Right hindlimb (tissue), 1 donor: Measurements from ENCODE around the gene WNT5B.
A peak's percentile ranks its signal among the peaks of the same experiment; 100 is the strongest.

Experiments
- DNase-seq: peaks from one replicate; pipeline ENCODE4 v3.0.0-alpha.2; 2018

Gene WNT5B

DNA sequence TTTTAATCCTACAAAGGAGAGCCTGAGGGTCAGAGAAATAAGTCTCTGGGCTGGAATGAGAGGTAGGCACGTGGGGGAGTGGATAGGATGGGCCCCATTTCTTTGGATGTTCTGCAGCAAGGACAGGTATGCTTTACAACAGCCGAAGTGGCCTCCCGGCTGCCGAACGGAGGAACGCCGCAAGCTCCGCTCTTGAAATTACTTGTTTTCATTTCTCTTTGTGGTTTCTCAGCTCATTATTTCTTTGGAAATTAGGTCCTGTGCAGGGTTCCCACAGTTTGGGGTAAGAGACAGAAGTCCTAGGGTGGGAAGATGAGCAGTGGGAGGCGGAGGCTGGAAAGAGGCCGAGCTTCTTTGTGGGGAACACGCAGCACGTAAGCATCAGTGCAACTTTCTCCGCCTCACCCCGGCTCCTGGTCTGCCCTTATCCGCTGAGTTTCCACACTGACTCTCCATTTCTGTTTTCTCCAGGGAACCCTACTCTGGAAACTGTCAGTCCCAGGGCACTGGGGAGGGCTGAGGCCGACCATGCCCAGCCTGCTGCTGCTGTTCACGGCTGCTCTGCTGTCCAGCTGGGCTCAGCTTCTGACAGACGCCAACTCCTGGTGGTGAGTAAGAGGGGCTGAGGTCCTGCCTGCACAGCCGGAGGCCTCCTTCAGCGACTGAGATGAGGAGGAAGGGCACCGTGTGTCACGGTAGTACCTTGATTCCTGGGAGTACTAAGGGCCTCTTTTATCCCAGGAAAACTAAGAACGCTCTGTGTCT is 2.0 kb downstream of the WNT5B start:
- peak; percentile 37 for DNase-seq

DNA sequence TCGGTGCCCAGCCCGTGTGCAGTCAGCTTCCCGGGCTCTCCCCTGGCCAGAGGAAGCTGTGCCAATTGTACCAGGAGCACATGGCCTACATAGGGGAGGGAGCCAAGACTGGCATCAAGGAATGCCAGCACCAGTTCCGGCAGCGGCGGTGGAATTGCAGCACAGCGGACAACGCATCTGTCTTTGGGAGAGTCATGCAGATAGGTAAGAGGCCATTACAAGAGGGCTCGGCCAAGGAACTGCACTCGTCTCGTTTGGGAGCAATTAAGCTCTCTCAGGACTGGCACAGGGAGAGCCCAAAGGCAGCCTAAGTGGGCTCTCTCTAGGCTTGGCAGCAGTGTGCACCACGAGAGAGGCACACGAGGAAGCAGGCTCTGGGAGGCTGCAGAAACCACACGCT is 3.7 kb downstream of the WNT5B start:
- no peak for DNase-seq

DNA sequence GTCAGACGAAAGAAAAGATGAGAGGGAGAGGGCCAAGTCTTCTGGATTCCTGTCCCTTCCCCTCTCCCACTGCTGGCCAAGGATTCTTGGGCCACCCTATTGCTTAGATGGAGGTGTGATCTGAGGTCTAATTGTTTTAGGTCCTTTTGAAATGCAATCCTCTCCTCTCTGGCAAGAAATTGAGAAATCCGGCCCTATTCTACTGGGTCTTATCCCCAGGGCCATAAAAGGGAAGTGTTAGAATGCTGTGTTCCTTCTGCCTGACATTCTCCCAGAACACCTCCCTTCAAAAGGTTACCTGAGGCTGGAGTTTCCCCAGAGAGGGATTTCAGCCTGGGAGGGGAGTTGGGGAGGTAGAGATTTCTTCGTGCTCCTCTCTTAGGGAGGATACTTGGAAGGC is 4.4 kb downstream of the WNT5B start:
- DNase-seq: no peak

DNA sequence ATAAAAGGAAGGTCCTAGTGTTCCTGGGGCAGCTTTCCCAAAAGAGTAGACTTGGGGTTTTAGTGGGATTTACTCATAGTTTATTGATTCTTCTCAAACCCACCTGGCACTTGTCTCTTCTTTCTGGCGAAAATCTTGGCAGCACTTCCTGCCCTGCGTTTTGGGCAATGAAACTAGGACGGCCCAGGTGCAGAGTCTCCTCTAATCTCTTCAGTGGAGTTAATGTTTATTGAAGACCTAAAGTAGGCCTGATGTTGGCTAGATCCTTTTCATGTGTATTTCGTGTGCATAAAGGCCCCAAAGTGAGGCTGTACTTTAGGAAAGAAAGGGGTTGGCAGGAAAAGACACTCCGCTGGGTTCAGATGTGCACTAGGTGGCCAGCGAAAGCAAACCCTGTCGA is 5.1 kb downstream of the WNT5B start:
- DNase-seq: no peak

DNA sequence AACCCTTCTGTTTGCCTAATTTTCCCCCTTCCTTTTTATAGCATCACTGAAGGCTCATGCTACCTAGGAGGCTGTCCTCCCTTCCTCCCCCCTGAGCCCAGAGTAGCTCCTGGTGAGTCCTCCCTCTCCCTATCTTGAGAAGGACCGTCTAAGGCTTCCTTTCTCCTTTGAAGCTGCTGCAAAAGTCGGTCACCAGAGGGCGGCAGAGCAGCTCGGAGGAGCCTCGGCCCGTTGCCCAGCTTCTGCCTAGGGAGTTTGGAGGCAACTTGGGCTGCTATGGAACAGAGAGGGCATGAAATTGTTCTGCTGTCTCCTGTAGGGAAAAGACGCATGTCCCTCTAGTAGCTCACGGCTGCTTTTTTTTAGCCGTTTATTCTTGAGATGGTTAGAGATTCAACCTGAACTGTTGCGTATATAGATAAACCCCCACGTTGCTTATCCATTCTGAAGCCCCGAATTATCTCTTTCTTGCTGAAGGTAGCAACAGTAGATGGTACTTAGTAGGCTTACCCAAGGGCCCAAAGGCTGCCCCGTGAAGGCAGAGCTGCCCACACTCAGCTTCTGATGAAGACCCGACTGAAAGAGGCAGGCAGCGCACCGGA is 5.7 kb downstream of the WNT5B start:
- DNase-seq: peak; percentile 80

DNA sequence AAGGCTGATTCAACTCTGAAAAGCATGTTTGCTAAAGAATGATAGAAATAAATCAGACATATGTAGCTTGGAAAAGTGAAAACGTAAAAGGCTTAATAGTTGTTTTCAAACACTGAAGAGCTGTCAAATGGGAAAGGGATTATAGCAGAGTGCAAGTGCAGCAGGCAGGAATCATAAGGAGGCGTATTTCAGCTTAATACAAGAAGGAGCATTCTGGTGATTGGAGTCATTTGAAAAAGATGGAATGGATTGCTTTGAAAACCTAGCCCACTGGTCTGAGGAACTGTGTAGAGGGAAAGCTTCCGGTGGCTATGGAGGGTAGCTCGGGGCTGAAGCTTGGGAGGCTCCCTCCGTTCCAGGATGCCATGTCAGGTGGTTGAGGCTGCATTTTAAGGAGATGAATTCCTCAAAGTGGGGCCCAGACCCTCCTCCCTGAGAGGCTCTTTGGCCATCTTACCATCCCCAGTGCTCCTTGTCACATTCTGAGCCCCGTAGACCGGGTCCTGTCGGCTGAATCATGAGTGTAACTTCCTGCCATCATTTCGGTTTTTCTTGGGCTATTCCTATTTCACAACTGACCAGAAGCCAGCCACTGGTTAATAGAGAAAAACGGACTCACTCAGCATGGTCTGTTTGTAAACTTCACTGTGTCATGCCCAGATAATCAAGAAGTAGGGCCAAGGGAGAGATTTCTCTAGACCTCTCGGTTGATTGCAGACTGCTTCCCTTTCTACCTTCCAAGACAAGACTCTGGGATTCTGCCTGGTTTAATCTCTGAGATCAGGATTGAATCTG is 6.5 kb downstream of the WNT5B start:
- DNase-seq: no peak

DNA sequence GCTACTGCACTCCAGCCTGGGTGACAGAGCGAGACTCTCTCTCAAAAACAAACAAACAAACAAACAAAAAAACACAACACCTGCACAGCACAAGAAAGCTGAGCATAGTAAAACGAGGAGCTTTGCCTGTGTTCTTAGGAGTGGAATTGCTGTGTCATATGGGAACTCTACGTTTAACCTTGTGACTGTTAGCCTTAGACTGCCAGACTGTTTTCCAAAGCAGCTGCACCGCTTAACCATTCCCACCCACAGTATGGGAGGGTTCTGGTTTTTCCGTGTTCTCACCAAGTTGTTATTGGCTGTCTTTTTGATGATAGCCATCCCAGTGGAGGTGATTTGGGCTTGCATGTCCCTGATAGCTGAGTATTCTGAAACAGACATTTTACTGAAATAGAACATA is 9.2 kb downstream of the WNT5B start:
- no peak for DNase-seq

DNA sequence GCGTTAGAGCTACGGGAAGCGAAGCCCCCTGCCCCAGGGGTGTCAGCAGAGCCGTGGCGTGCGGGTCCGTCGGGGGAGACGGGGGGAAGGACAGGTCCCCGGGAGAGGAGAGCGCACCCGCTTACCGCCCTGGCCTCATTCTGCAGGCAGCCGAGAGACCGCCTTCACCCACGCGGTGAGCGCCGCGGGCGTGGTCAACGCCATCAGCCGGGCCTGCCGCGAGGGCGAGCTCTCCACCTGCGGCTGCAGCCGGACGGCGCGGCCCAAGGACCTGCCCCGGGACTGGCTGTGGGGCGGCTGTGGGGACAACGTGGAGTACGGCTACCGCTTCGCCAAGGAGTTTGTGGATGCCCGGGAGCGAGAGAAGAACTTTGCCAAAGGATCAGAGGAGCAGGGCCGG is 10.5 kb downstream of the WNT5B start:
- no peak for DNase-seq

DNA sequence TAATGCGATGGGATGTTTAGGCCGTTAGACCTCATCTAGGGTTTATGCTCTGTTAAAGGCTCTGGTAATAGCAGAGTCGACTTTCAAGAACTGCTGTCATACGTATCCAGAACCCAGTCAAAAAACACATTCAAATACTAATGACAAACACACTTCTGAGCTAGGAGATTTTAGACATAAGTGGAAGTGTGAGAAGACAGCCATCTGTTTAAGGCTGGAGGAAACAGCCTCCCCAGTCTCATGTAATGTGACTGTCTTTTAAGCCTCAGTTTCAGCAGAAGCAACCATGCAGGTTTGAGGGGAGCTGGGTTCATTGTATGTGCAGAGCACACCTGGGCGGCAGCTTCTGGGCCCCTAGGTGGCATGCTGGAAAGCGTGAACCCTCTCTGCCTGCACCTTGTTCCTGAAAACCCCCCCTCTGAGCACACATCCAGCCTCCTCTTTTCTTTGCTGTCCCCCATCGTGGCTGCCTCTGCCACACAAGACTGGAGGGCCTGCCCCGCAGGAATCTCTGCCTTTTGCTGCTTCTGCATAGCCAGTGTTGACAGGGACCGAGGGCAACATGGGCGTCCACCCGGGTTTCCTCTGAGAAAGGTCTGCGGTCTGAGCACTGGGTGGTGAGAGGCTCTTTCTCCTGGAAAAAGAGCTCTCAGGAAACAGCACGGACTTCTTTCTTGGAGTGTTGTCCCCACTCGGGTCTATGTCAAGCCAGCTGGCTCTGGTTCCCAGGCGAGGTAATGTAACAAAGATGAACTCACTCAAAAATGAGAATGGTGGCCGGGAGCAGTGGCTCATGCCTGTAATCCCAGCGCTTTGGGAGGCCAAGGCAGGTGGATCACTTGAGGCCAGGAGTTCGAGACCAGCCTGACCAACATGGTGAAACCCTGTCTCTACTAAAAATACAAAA is 11.6 kb downstream of the WNT5B start:
- peak; percentile 44 for DNase-seq

DNA sequence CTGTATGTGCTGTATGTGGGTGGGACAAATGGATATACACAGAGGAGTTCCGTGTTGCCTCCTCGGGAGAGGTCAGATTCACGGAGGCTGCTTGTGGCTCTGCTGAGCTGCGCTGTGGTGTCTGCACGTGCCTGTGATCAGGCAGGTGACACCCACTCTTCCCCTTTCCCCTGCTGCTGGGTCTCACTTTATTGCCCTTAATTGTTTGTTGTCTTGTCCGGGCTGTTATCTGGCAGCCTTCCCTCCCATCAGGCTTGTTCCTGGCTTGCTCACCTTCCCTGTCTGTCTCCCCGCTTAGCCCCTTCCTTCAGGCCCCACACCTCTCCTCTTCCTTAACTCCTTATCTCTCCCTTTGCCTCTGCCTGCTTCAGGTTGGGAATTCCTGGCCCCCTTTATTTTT is 13.5 kb downstream of the WNT5B start:
- DNase-seq: no peak

DNA sequence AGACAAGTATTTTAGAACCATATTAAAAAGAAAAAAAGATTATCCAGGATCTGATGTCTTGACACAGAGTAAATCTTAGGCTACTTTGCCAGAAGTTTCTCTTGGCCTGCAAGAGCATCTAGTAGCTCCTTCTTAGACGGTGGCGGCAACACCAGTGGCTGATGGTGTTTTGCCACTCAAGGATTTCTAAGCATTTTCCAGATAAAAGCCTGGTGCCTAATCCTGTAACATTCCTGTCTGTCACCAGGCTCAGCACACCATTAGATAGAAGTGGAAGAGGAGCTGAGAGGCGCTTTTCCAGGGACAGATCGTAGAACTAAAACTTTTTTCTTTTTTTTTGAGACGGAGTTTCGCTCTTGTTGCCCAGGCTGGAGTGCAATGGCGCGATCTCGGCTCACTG is 14.0 kb downstream of the WNT5B start:
- no peak for DNase-seq

DNA sequence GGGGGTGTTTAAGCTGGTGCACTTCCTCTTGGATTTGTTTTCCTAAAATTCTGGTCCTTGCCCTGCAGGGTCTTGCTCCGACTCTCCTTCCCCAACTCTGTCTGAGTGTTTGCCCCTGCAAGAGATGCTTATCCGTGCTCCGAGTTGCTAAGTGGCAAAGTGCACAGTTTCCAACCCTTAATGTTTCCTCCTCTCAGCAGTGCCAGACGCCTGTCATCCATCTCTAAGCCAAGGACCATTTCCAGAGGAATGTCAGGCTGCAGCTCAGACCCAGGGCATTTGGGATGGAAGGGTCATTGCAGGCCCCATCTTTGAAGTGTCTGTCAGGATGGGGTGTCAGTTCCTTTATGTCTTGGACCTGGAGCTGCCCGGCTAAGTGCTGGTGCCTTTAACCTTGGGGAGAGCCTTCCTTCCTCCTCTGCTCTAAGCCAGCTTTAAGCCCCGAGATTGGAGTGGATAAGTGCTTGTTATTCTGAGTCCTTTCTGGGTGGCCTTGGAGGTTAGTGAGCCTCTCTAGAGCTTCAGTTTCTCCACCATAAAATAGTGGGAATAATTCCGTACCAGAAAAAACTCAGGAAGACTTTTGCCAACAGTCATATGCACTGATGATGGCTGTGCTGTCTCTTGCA is 15.0 kb downstream of the WNT5B start:
- no peak for DNase-seq

DNA sequence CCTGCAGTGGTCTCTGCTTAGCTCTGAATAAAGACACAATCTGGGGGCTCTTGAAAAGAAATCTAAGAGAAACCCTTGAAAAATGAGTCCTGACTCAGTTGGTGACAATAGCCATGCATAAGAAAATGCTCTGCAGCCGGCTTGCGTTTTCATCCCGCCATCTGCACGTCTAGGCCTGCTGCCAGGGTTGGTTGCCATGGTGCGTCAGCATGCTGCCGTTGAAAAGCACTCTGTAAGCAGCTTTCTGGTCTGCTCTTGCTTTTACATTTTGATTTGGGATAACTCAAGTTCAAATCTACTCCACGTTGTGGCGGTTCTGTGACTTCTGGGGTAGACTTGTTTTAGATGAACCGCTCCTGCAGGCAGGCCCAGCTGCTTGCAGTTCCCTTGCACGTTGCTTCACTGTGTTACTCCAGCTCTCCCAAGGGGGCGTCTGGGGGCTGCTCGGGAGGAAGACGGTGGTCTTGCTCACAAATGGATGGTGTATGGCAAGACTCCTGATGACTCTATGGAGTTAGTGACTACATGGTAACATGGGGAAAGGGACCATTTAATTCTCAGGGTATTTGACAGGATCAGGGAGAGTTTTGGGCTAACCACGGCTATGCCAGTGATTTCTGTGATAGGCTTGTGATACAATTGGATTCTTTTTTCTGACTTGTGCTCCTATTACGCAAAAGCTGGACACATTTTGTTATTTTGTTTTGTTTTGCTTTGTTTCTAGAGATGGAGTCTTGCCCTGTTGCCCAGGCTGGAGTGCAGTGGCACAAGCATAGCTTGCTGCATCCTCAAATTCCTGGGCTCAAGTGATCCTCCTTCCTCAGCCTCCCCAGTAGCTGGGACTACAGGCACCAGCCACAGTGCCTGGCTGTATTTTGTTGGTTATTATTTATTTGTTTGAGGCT is 15.8 kb downstream of the WNT5B start:
- DNase-seq: peak; percentile 92

DNA sequence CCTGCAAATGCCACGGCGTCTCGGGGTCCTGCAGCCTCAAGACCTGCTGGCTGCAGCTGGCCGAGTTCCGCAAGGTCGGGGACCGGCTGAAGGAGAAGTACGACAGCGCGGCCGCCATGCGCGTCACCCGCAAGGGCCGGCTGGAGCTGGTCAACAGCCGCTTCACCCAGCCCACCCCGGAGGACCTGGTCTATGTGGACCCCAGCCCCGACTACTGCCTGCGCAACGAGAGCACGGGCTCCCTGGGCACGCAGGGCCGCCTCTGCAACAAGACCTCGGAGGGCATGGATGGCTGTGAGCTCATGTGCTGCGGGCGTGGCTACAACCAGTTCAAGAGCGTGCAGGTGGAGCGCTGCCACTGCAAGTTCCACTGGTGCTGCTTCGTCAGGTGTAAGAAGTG is 16.8 kb downstream of the WNT5B start:
- DNase-seq: no peak

DNA sequence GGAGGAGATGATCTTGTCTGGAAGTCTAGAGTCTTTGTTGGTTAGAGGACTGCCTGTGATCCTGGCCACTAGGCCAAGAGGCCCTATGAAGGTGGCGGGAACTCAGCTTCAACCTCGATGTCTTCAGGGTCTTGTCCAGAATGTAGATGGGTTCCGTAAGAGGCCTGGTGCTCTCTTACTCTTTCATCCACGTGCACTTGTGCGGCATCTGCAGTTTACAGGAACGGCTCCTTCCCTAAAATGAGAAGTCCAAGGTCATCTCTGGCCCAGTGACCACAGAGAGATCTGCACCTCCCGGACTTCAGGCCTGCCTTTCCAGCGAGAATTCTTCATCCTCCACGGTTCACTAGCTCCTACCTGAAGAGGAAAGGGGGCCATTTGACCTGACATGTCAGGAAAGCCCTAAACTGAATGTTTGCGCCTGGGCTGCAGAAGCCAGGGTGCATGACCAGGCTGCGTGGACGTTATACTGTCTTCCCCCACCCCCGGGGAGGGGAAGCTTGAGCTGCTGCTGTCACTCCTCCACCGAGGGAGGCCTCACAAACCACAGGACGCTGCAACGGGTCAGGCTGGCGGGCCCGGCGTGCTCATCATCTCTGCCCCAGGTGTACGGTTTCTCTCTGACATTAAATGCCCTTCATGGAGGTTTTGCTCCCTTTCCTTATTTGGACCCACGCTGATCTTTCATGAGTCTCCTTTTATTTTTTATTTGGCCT is 17.7 kb downstream of the WNT5B start:
- DNase-seq: no peak

DNA sequence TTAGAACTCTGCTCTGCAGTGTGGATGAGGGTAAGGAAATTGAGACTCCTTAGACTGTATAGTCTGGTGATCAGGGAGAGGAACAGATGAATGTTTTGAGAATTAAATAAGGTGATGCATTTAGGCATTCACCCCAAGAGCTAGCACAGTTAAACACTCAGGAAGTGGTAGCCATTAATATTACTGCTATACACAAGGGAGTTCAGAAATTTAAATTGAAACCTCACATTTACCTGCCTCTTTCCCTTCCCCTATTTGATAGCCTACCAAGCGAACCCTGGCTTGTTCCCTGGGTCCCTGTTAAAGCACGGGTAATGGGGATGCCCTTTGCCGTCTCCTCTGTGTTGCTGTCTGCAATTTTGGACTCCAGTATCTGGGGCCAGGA is 18.2 kb downstream of the WNT5B start:
- no peak for DNase-seq

DNA sequence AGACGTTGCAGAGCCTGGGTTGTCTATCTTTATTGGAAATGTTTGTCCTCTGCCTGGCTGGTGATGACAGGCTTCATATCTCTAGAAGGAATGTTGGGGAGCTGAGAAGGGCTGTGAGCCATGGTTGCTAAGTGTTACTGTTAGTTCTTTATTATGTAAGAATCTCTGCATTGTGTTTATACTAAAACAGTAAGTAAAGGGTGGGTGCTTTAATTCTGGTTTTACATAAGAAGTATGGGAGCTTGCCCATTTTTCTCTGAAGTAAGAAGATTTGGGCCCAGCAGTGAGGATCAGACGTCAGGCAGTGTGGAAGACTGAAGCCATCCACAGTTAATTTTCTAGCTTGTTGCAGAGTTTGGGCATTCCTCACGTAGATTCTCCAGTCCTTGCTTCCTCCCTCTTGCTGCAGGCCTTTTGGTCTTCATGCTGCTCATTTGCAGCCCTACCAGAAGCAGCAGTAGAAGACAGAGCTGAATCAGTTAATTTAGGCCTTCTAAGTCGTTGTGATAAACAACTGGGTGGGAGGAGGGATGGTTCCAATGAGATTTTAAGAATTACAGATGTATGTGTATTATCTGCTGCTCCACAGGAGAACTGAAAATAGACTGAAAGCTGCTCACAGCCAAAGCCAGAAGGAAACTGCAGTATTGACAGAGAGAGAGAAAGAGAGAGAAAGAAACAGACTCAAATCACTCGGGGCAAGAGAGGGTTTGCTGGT is 21.4 kb downstream of the WNT5B start:
- DNase-seq: no peak

DNA sequence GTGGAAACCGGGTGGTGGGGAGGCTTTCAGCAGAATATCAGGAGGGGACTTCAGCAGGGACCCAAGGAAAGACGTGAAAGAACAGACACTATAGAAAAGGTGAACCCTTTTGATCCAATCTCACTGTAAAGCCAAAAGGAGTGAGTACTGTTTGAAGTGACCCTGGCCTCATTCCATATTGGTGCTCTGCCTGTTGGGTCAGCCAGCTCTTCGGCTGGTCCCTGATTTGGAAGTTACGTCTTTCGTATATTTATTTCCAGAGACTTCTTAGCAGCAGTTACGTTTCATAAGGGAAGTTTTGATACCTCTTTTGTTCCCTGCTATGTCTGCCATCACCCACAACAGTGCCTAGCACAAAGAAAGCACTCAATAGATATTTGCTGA is 21.9 kb downstream of the WNT5B start:
- DNase-seq: no peak

DNA sequence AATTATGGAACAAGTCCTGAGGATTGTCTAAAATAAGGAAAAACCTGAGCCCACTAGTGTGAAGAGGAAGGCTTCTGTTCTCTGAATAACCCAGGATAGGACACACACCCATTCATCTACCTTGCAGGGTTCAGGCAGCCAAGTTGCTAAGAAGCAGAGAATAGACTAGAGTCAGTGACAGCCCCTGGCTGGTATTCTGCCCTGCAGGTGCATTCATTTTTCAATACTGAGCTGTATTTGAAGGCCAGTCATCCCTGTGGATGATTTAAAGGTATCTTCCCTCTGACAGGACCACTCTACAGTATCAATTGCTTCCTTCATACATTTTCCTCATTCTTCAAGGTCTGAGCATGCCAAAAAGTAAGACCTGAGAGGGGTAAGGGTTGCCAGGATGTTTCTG is 22.9 kb downstream of the WNT5B start:
- DNase-seq: no peak

DNA sequence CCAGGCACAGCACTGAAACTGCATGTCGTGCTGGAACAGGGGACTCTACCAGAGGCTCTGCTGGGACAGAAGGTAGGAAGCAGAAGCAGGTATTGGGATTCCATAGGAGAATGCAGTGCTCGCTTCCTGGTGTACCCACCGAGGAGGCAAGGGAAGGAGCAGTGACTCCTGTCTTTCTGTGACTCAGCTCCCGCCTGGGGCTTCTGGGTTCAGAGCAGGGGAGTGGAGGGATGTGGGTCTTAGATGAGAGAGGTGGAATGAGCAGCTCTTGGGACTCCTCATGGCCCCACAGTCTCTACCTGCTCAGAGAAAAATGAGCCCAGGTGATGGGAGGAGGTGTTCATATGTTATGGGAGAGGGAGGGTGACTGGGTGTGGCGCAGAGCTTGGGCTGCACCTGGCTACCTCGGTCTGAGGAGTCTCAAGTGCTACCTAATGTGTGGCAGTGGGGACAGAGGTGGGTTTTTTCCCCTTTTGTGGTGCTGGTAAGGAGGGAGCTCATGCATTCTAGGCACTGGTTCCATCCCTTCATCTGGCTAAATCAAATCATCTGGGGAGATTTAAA is 26.3 kb downstream of the WNT5B start:
- DNase-seq: peak; percentile 11
